K562 (cell line): ENCODE results near the gene WWOX. TPM values are rescaled to one million over a fixed set of nuclear protein-coding genes. Genes with fewer than 3 reads are reported as not detected.

Experiments used
- ATAC-seq: fragments of 200-7000 bp; cut with Tn5 transposase; 3 replicates; pipeline ENCODE4 v1.9.1; 2020; ENCODE audit warnings: moderate library complexity
- BruUV-seq: library from RNA; stranded (reverse); fragments of 400-500 nt; replicated peaks from 2 replicates; lab custom pipeline; 2021; lab: Mats Ljungman, UMichigan
- CTCF ChIA-PET: fragments of 300-600 bp; formaldehyde crosslinking; extraction: SDS; loops from one replicate; lab custom pipeline; 2021; ENCODE audit warnings: low intra/inter-chr PET ratio; lab: Yijun Ruan, JAX
- POLR2A ChIA-PET: fragments of 300-600, 350-650 bp; sonication (Branson Sonifier 250); formaldehyde crosslinking; extraction: SDS; loops from one replicate; lab custom pipeline; 2021; ENCODE audit warnings: antibody characterized with exemption, inconsistent platforms; lab: Yijun Ruan, JAX
- DNase-seq, 4 experiments: peaks; one replicate each; pipeline versions ENCODE4 v3.0.0 to v3.0.0-alpha.2; 2011 to 2018; ENCODE audit warnings: low spot score in 3 of 4, mixed read lengths in 3 of 4; ENCODE audit errors: extremely low read depth in 1 of 4
- FAIRE-seq: peaks from 2 replicates; lab custom pipeline; 2011; peaks lifted over from hg19 to GRCh38; lab: Jason Lieb, UNC
- H2AFZ ChIP-seq: 2 replicates; pipeline ENCODE4 v1.6.0; 2011; ENCODE audit warnings: low read depth, low read length, control low read depth, inconsistent platforms
- H3K27ac ChIP-seq: fragments of 200-600 bp; 3 replicates; pipeline ENCODE4 v1.8.0; 2011; ENCODE audit warnings: low read depth, mild to moderate bottlenecking, control low read depth, inconsistent platforms, low read length, moderate library complexity, mixed read lengths; ENCODE audit errors: extremely low read depth
- H3K27me3 ChIP-seq, 2 experiments: fragments of 300-600 bp in 1 of 2; 2 replicates in 1 of 2; 3 replicates in 1 of 2; pipeline versions ENCODE4 v1.6.0 to v1.8.0; 2011; ENCODE audit warnings: inconsistent platforms in 2 of 2, low read length in 2 of 2, mild to moderate bottlenecking in 1 of 2, mixed read lengths in 1 of 2, moderate library complexity in 1 of 2; ENCODE audit not compliant: control insufficient read depth in 2 of 2, insufficient read depth in 2 of 2
- H3K36me3 ChIP-seq: fragments of 300-600 bp; 3 replicates; pipeline ENCODE4 v1.8.0; 2011; ENCODE audit warnings: mild to moderate bottlenecking, low read length, inconsistent platforms; ENCODE audit not compliant: control insufficient read depth, insufficient read depth
- H3K4me1 ChIP-seq, 2 experiments: fragments of 200-600 bp in 1 of 2; replicated peaks in 1 of 2; 2 replicates in 1 of 2; 3 replicates in 1 of 2; pipeline versions ENCODE4 v1.5.1 to v1.8.0; 2011; ENCODE audit warnings: inconsistent platforms in 2 of 2, low read length in 2 of 2, mild to moderate bottlenecking in 1 of 2, mixed read lengths in 1 of 2, moderate library complexity in 1 of 2; ENCODE audit not compliant: control insufficient read depth in 2 of 2, insufficient read depth in 2 of 2
- H3K4me2 ChIP-seq: 2 replicates; pipeline ENCODE4 v1.6.1; 2011; ENCODE audit warnings: low read length, control low read depth, inconsistent platforms, mixed read lengths; ENCODE audit not compliant: insufficient read depth
- H3K4me3 ChIP-seq: fragments of 200-600 bp; sonication (generic), shearing (Covaris generic); 2 replicates; pipeline ENCODE4 v1.5.1; 2016; ENCODE audit warnings: control low read depth, inconsistent platforms
- H3K79me2 ChIP-seq: fragments of 200-600 bp; 3 replicates; pipeline ENCODE4 v1.8.0; 2011; ENCODE audit warnings: low read length, inconsistent platforms; ENCODE audit not compliant: control insufficient read depth, insufficient read depth
- H3K9ac ChIP-seq, 2 experiments: 2 replicates each; pipeline versions ENCODE4 v1.6.0 to v1.6.1; 2011; ENCODE audit warnings: low read depth in 2 of 2, low read length in 2 of 2, control low read depth in 1 of 2, inconsistent platforms in 1 of 2, mild to moderate bottlenecking in 1 of 2, mixed read lengths in 1 of 2; ENCODE audit not compliant: insufficient read depth in 1 of 2
- H3K9me1 ChIP-seq: one replicate; pipeline ENCODE4 v1.6.0; 2011; ENCODE audit warnings: inconsistent platforms, mild to moderate bottlenecking, low read length, moderate library complexity; ENCODE audit not compliant: control insufficient read depth, insufficient read depth
- H3K9me3 ChIP-seq: replicated peaks from 2 replicates; pipeline ENCODE4 v1.5.1; 2011; ENCODE audit warnings: low read depth, low read length, inconsistent platforms; ENCODE audit not compliant: control insufficient read depth, insufficient read depth
- H4K20me1 ChIP-seq: replicated peaks from 2 replicates; pipeline ENCODE4 v1.6.1; 2011; ENCODE audit warnings: low read length, inconsistent platforms, mixed read lengths; ENCODE audit not compliant: control insufficient read depth, insufficient read depth
- CAMTA2 ChIP-seq: fragments of 250-450 bp; sonication (Bioruptor Pico); conservative IDR thresholded peaks from 2 replicates; pipeline ENCODE4 v1.5.1; 2022
- FOS ChIP-seq: IDR thresholded peaks from 3 replicates; pipeline ENCODE4 v1.6.1; 2011; ENCODE audit not compliant: insufficient read length; ENCODE audit errors: extremely low read depth
- HNRNPLL ChIP-seq: fragments of 200-400 bp; formaldehyde crosslinking; IDR thresholded peaks from 2 replicates; pipeline ENCODE4 v1.6.1; 2017; ENCODE audit warnings: low read length, low read depth, mild to moderate bottlenecking; ENCODE audit not compliant: poor library complexity, severe bottlenecking
- JUN ChIP-seq, 2 experiments: sonication (generic) in 1 of 2; formaldehyde crosslinking in 1 of 2; IDR thresholded peaks; 2 replicates each; pipeline versions ENCODE4 v1.6.1 to v1.8.0; 2012 to 2022; ENCODE audit warnings: borderline replicate concordance in 2 of 2, mild to moderate bottlenecking in 2 of 2, improper control_type of control experiment in 1 of 2, low read depth in 1 of 2, low read length in 1 of 2, missing genetic modification reagents in 1 of 2
- RAD21 ChIP-seq, 2 experiments: fragments of 250-450 bp in 1 of 2; fragments of 450-650 bp in 1 of 2; sonication (Bioruptor Pico) in 1 of 2; formaldehyde crosslinking in 1 of 2; IDR thresholded peaks in 1 of 2; conservative IDR thresholded peaks in 1 of 2; 2 replicates each; pipeline versions ENCODE4 v1.4.0 to v1.8.0; 2020 to 2022; ENCODE audit warnings: mild to moderate bottlenecking in 2 of 2, moderate library complexity in 1 of 2
- ZNF124 ChIP-seq: sonication (generic); formaldehyde crosslinking; IDR thresholded peaks from 2 replicates; pipeline ENCODE4 v1.8.1; 2022; ENCODE audit warnings: missing genetic modification reagents
- ZNF436 ChIP-seq: fragments of 250-450, 450-650 bp; sonication (Bioruptor Pico); formaldehyde crosslinking; IDR thresholded peaks from 2 replicates; pipeline ENCODE4 v1.7.0; 2020; ENCODE audit warnings: mild to moderate bottlenecking
- ZNF583 ChIP-seq: fragments of 250-450 bp; sonication (Bioruptor Pico); IDR thresholded peaks from 2 replicates; pipeline ENCODE4 v1.4.0; 2020
- WGBS: fragments of 100-300 bp; shearing (Covaris generic); methylation state at CpG from one replicate; pipeline ENCODE4 v1.1.6; 2016; ENCODE audit warnings: low coverage, mixed read lengths; ENCODE audit not compliant: insufficient coverage; ENCODE audit errors: missing lambda C conversion rate; 5-methylcytosine and 5-hydroxymethylcytosine counted together
- in situ Hi-C: fragments of 300-500 bp; cut with MboI; formaldehyde crosslinking; loops from 4 replicates; pipeline ENCODE4 v1.15.0; 2018; ENCODE audit warnings: inconsistent platforms, mixed read lengths
- intact Hi-C: fragments of 100-400 bp; cut with micrococcal nuclease; formaldehyde crosslinking; loops from 2 replicates; pipeline ENCODE4 v1.14.2; 2022
- polyA plus RNA-seq, 8 experiments: library from polyadenylated mRNA; depleted of rRNA in 4 of 8; stranded (reverse) in 5 of 8; unstranded in 3 of 8; fragments of >200 nt; fragmentation: Nextera tagmentation in 2 of 8; fragmentation: Illumina TruSeq in 1 of 8; extraction: Ambion mirVana in 2 of 8; extraction: Trizol in 1 of 8; gene quantifications; 2 replicates each; pipeline versions ENCODE4 v1.2.1 to v1.2.3, GENCODE V29; 2011 to 2014; ENCODE audit warnings: inconsistent platforms in 1 of 8, missing spikeins in 1 of 8
- total RNA-seq, 7 experiments: library from RNA; depleted of rRNA in 6 of 7; stranded (reverse); fragments of >200 nt in 6 of 7; fragmentation: Illumina TruSeq in 2 of 7; extraction: Trizol in 2 of 7; gene quantifications; 2 replicates each; pipeline versions ENCODE4 v1.2.1 to v1.2.3, GENCODE V29; 2011 to 2021; ENCODE audit warnings: low replicate concordance in 1 of 7
- TF ChIP-seq, protein P1 (sequence below): sonication (generic); formaldehyde crosslinking; IDR thresholded peaks from 2 replicates; pipeline ENCODE4 v1.8.1; 2022; ENCODE audit warnings: missing genetic modification reagents
- TF ChIP-seq, protein P2 (sequence below): sonication (generic); formaldehyde crosslinking; IDR thresholded peaks from 2 replicates; pipeline ENCODE4 v1.8.0; 2022; ENCODE audit warnings: mild to moderate bottlenecking, missing genetic modification reagents
- TF ChIP-seq, protein P3 (sequence below): fragments of 450-650 bp; formaldehyde crosslinking; IDR thresholded peaks from 2 replicates; pipeline ENCODE4 v1.4.0; 2020; ENCODE audit warnings: mild to moderate bottlenecking, moderate library complexity
- TF ChIP-seq, protein P4 (sequence below): fragments of 250-450 bp; sonication (Bioruptor Pico); IDR thresholded peaks from 2 replicates; pipeline ENCODE4 v1.5.0; 2020; ENCODE audit warnings: mild to moderate bottlenecking

The WWOX gene
- total and polyA plus RNA-seq, 9 of the 15 experiments (the other 6 are each of a cell fraction or from before 2014, with no cell fraction given) = 1.6 to 22.7 (median 8.1) TPM

DNA sequence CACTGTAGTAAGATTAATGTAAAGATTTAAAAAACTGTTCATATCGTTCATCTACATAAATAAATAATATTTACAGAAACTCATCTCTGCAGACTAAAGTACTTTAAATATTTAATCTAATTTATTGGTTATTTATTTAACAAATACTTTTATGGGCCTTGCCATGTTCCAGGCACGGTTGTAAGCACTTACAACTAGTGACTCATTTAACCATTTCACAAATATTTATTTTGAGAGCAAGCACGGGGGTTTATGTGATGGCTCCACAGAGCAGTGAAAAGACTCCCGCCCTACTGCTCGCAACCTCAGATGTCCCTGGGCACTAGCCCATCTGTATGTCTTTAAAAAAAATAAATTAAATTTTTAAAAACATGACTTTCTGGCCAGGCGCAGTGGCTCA, 575.9 kb downstream of the WWOX start (continued):
- TF ChIP-seq, protein P1, sequence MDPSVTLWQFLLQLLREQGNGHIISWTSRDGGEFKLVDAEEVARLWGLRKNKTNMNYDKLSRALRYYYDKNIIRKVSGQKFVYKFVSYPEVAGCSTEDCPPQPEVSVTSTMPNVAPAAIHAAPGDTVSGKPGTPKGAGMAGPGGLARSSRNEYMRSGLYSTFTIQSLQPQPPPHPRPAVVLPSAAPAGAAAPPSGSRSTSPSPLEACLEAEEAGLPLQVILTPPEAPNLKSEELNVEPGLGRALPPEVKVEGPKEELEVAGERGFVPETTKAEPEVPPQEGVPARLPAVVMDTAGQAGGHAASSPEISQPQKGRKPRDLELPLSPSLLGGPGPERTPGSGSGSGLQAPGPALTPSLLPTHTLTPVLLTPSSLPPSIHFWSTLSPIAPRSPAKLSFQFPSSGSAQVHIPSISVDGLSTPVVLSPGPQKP (CRISPR knock-in tag) = no peak
- TF ChIP-seq, protein P2, sequence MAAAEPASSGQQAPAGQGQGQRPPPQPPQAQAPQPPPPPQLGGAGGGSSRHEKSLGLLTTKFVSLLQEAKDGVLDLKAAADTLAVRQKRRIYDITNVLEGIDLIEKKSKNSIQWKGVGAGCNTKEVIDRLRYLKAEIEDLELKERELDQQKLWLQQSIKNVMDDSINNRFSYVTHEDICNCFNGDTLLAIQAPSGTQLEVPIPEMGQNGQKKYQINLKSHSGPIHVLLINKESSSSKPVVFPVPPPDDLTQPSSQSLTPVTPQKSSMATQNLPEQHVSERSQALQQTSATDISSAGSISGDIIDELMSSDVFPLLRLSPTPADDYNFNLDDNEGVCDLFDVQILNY (CRISPR knock-in tag) = no peak
- TF ChIP-seq ZNF436 = no peak
- TF ChIP-seq, all 486 proteins: peak for 0

DNA sequence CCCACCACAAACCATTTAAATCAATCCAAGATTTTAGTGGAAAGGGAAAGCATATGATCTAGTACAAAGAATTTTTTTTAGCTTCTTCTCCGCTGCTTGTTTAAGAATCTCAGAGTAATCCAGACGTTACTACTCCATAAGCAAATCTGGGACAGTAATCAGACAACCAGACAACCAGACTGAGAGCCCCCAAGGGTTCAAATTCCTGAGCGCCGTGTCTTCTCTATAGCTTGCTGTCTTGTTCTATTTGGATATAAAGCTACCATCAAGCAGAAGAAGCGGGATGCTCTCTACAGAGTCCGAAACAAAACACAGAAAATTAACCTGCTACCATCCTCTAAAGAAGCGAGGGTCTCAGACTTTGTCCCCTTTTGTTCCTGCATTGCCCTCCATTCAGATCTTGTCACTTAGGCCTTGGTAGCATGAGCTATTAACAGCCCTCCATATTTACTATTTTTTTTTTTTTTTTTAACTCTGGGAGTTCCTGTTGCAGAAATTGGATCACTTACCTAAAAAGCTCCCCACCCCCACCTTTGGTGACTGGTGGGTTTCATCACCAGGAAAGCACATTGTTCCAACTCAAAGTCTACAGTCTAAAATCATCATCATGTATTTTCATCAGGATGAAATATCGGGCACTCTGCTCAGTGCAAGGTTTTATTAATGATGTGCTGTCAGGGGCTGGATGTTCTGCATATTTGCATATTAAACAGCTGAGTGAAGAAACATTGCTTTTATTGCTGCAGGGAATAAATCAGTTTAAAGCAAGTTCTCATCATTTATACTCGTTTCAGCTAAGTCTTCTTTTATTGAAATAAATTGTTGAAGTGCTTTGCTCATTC, 576.7 kb downstream of the WWOX start:
- H3K4me3 ChIP-seq = no peak overlapping the region
- H3K36me3 ChIP-seq = no peaks in the 10 kb centered on the region
- in situ Hi-C loops (no loop called here), intact Hi-C loops (no loop called here)
- H3K9me1 ChIP-seq = no peaks in the 10 kb centered on the region
- H3K9ac ChIP-seq = no peak overlapping the region
- H3K9me3 ChIP-seq = no peaks in the 10 kb centered on the region
- FAIRE-seq (no peak), ATAC-seq (no peak), DNase-seq (no peak)
- no peak overlapping the region for H3K4me2 ChIP-seq
- WGBS = 0% methylated on average over 9 of the region's 9 CpGs
- peaks cover 15 to 17% of the 10 kb centered on the region in 2 experiments; a peak in 4 of 5 replicates for H3K27me3 ChIP-seq
- H3K4me1 ChIP-seq = no peaks in the 10 kb centered on the region
- H3K27ac ChIP-seq = no peak overlapping the region
- ChIA-PET CTCF (no interaction called here), POLR2A (no interaction called here)
- no peak overlapping the region for H2AFZ ChIP-seq
- BruUV-seq = no TSS peak
- H4K20me1 ChIP-seq = no peaks in the 10 kb centered on the region
- no peaks in the 10 kb centered on the region for H3K79me2 ChIP-seq
- TF ChIP-seq FOS = no peak
- no peak for TF ChIP-seq ZNF124 (CRISPR knock-in tag)
- TF ChIP-seq ZNF583 (CRISPR knock-in tag) = no peak
- TF ChIP-seq, protein P3, sequence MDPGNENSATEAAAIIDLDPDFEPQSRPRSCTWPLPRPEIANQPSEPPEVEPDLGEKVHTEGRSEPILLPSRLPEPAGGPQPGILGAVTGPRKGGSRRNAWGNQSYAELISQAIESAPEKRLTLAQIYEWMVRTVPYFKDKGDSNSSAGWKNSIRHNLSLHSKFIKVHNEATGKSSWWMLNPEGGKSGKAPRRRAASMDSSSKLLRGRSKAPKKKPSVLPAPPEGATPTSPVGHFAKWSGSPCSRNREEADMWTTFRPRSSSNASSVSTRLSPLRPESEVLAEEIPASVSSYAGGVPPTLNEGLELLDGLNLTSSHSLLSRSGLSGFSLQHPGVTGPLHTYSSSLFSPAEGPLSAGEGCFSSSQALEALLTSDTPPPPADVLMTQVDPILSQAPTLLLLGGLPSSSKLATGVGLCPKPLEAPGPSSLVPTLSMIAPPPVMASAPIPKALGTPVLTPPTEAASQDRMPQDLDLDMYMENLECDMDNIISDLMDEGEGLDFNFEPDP (CRISPR knock-in tag) = no peak
- TF ChIP-seq, protein P4, sequence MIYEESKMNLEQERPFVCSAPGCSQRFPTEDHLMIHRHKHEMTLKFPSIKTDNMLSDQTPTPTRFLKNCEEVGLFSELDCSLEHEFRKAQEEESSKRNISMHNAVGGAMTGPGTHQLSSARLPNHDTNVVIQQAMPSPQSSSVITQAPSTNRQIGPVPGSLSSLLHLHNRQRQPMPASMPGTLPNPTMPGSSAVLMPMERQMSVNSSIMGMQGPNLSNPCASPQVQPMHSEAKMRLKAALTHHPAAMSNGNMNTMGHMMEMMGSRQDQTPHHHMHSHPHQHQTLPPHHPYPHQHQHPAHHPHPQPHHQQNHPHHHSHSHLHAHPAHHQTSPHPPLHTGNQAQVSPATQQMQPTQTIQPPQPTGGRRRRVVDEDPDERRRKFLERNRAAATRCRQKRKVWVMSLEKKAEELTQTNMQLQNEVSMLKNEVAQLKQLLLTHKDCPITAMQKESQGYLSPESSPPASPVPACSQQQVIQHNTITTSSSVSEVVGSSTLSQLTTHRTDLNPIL (CRISPR knock-in tag) = no peak
- no peak for TF ChIP-seq HNRNPLL
- TF ChIP-seq JUN (IDR thresholded peaks at IDR 0.05; ENCODE audit: borderline replicate concordance, low read depth, low read length) = no peak
- no peak for TF ChIP-seq JUN (CRISPR knock-in tag; IDR thresholded peaks at IDR 0.05; ENCODE audit: borderline replicate concordance)
- no peak for TF ChIP-seq CAMTA2
- TF ChIP-seq RAD21 (CRISPR knock-in tag; conservative IDR thresholded peaks at IDR 0.05 in 1 of 2, IDR thresholded peaks at IDR 0.05 in 1 of 2) = no peak
- TF ChIP-seq, protein P1 (CRISPR knock-in tag) = no peak
